PC-3 (cell line): ENCODE data around the gene GTF3C4. TPM values are rescaled to one million over a fixed set of nuclear protein-coding genes. Genes with fewer than 3 reads are reported as not detected.

ENCODE experiments used
- ATAC-seq: fragments of 200-7000 bp; cut with Tn5 transposase; 2 replicates; pipeline ENCODE4 v1.9.1; 2020; ENCODE audit warnings: mild to moderate bottlenecking, moderate library complexity
- BruUV-seq: library from RNA; stranded (reverse); fragments of 400-500 nt; replicated peaks from 2 replicates; lab custom pipeline; 2021; lab: Mats Ljungman, UMichigan
- CTCF ChIA-PET: fragments of 300-600 bp; sonication (Branson Sonifier 250); formaldehyde crosslinking; loops from one replicate; lab custom pipeline; 2022; ENCODE audit warnings: antibody characterized with exemption; lab: Charles Lee
- POLR2A ChIA-PET: fragments of 300-600 bp; sonication (Branson Sonifier 250); formaldehyde crosslinking; loops from one replicate; lab custom pipeline; 2022; ENCODE audit warnings: antibody characterized with exemption; ENCODE audit not compliant: unreplicated experiment; lab: Charles Lee
- DNase-seq: peaks from one replicate; pipeline ENCODE4 v3.0.0-alpha.2; 2015
- H2AFZ ChIP-seq: fragments of 300-600 bp; sonication (generic); 2 replicates; pipeline ENCODE4 v1.6.0; 2016; ENCODE audit warnings: antibody characterized with exemption, low read length
- H3F3A ChIP-seq: fragments of 300-600 bp; sonication (generic); one replicate; pipeline ENCODE4 v1.6.0; 2017; ENCODE audit warnings: antibody characterized with exemption, low read length, control low read depth, mild to moderate bottlenecking; ENCODE audit not compliant: unreplicated experiment
- H3K27ac ChIP-seq: fragments of 300-600 bp; sonication (generic); 2 replicates; pipeline ENCODE4 v1.5.1; 2016; ENCODE audit warnings: mild to moderate bottlenecking, low read length
- H3K27me3 ChIP-seq: fragments of 300-600 bp; sonication (generic); 2 replicates; pipeline ENCODE4 v1.6.1; 2016; ENCODE audit warnings: low read length, mixed read lengths
- H3K36me3 ChIP-seq: fragments of 300-600 bp; sonication (generic); 2 replicates; pipeline ENCODE4 v1.6.1; 2016; ENCODE audit warnings: low read depth, mixed run types, low read length, mixed read lengths
- H3K4me1 ChIP-seq: fragments of 300-600 bp; sonication (generic); 2 replicates; pipeline ENCODE4 v1.5.1; 2016; ENCODE audit warnings: low read length; ENCODE audit not compliant: insufficient read depth
- H3K4me2 ChIP-seq: fragments of 300-600 bp; sonication (generic); 2 replicates; pipeline ENCODE4 v1.6.0; 2016; ENCODE audit warnings: low read length
- H3K4me3 ChIP-seq: fragments of 300-600 bp; sonication (generic); 2 replicates; pipeline ENCODE4 v1.5.1; 2016; ENCODE audit warnings: mild to moderate bottlenecking, low read length, mixed read lengths
- H3K79me2 ChIP-seq: fragments of 300-600 bp; sonication (generic); 2 replicates; pipeline ENCODE4 v1.6.1; 2017; ENCODE audit warnings: low read length, mixed read lengths
- H3K9ac ChIP-seq: fragments of 300-600 bp; sonication (generic); 2 replicates; pipeline ENCODE4 v1.6.0; 2016; ENCODE audit warnings: mild to moderate bottlenecking, low read length
- H3K9me2 ChIP-seq: fragments of 300-600 bp; sonication (generic); replicated peaks from 2 replicates; pipeline ENCODE4 v1.6.1; 2016; ENCODE audit warnings: mixed run types, low read length, mixed read lengths
- H3K9me3 ChIP-seq: fragments of 300-600 bp; sonication (generic); 2 replicates; pipeline ENCODE4 v1.6.1; 2016; ENCODE audit warnings: low read length, mixed read lengths
- H4K20me1 ChIP-seq: fragments of 300-600 bp; sonication (generic); 2 replicates; pipeline ENCODE4 v1.6.1; 2016; ENCODE audit warnings: low read length, mixed read lengths
- EZH2 ChIP-seq: fragments of 300-600 bp; sonication (generic); IDR thresholded peaks from one replicate; pipeline ENCODE4 v1.6.1; 2017; ENCODE audit warnings: antibody characterized with exemption, mild to moderate bottlenecking, low read length; ENCODE audit not compliant: unreplicated experiment
- EZH2phosphoT487 ChIP-seq: fragments of 300-600 bp; sonication (generic); IDR thresholded peaks from 2 replicates; pipeline ENCODE4 v1.6.1; 2018; ENCODE audit warnings: mild to moderate bottlenecking, antibody characterized with exemption, low read length, borderline replicate concordance
- intact Hi-C: fragments of 100-400 bp; cut with micrococcal nuclease; formaldehyde crosslinking; loops from 2 replicates; pipeline ENCODE4 v1.9.0; 2023
- total RNA-seq: library from RNA; depleted of rRNA; stranded (reverse); fragments of >200 nt; gene quantifications from 2 replicates; pipeline ENCODE4 v1.2.3, GENCODE V29; 2014
- TF ChIP-seq, protein P1 (sequence below): fragments of 300-600 bp; sonication (generic); conservative IDR thresholded peaks from 2 replicates; pipeline ENCODE4 v1.5.1; 2017; ENCODE audit warnings: antibody characterized with exemption, low read depth, mild to moderate bottlenecking, low read length

The GTF3C4 gene
- total RNA-seq, 1 experiment from 2014 or later, result 9.8 TPM

DNA sequence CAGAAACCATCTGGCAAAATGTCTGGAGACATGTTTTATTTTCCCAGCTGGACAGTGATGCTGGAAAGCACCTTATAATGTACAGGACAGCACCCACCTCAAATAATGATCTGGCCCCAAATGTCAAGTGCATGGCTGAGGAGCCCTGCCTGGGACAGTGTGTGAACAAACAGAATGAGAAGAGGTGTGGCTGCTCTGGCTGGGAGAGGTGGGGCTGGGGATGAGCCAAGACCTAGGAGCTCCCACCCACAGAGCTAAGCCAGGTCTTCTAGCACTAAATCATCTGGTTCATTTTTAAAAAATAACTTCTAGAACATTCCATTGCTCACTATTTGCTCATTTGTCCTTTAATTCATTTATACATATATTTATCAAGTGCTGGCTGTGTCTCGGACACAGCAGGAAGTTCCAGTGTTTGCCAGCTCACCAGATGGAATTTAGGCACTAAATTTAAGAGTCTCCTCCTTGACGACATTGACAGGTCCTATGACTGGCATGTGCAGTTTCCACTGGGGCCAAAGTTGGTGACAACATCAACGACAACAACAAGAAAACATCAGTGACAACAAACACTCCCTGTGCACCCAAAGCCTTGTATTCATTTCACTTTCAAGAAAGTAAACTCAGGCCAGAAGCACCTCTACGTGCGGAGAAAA lies 59.1 kb downstream of the GTF3C4 start:
- Histone ChIP-seq H3K4me2 (no peak overlapping the region), H3K9ac (no peak overlapping the region), H2AFZ (no peak overlapping the region), H3K9me2 (no peaks in the 10 kb centered on the region), H3K4me3 (no peak overlapping the region), H4K20me1 (no peaks in the 10 kb centered on the region), H3K27ac (no peak overlapping the region), H3K27me3 (no peaks in the 10 kb centered on the region), H3K36me3 (no peaks in the 10 kb centered on the region), H3K9me3 (no peaks in the 10 kb centered on the region), H3K79me2 (no peaks in the 10 kb centered on the region), H3F3A (no peaks in the 10 kb centered on the region), H3K4me1 (no peaks in the 10 kb centered on the region)
- intact Hi-C loops, result no loop called here
- ChIA-PET CTCF (no interaction called here), POLR2A (no interaction called here)
- ATAC-seq (no peak), DNase-seq (no peak)
- BruUV-seq, result no TSS peak
- TF ChIP-seq, protein P1, sequence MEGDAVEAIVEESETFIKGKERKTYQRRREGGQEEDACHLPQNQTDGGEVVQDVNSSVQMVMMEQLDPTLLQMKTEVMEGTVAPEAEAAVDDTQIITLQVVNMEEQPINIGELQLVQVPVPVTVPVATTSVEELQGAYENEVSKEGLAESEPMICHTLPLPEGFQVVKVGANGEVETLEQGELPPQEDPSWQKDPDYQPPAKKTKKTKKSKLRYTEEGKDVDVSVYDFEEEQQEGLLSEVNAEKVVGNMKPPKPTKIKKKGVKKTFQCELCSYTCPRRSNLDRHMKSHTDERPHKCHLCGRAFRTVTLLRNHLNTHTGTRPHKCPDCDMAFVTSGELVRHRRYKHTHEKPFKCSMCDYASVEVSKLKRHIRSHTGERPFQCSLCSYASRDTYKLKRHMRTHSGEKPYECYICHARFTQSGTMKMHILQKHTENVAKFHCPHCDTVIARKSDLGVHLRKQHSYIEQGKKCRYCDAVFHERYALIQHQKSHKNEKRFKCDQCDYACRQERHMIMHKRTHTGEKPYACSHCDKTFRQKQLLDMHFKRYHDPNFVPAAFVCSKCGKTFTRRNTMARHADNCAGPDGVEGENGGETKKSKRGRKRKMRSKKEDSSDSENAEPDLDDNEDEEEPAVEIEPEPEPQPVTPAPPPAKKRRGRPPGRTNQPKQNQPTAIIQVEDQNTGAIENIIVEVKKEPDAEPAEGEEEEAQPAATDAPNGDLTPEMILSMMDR, result no peak
- TF ChIP-seq EZH2 (no peak), EZH2phosphoT487 (no peak)

DNA sequence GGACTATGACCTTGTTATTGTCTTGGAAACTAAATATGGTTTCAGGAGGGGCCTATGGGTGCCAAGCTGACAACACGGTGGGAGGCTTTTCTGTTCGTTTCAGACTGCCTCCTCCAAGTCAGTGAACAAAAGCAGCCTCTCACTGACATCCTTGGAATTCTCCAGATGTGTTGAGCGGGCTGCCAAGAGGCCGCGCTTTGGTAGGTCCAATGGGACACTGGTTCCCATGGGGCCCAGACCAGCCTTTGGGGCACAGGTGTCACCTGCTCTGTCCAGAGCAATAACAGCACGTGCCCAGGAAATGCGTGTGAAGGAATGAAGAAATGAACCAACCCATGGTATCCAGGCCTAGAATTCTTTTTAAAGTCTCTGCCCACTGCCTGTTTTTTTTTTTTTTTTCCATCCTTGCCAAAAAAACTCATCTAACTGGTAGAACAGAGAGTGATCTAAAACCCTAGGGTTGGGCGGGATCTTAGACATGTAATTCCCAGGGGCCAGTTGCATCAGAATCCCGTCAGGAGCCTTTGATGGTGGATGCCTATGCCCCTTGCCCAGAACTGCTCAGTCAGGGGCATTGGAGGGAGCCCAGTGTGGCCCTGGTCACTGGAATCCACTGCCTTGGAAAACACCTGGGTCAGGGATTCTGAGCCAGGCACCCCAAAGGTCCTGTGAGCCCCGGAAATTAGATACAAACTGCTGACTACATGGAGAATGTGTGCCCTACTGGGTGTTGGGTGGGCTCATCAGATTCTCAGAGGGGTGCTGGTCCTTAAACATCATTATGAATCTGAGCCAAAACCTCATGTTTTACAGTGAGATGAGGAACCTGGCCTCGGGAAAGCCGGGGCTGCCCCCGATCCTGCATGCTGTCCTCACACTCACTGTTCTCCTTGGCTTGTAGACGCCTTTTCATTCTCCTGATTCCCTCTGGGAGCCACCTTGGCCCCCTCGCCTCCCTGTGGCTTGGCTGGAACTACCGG lies 60.1 kb downstream of the GTF3C4 start:
- TF ChIP-seq, protein P1, result no peak
- TF ChIP-seq EZH2 (no peak), EZH2phosphoT487 (no peak)
- H3K9me2 ChIP-seq, result no peaks in the 10 kb centered on the region
- no peaks in the 10 kb centered on the region for H3K79me2 ChIP-seq
- no peaks in the 10 kb centered on the region for H3K27me3 ChIP-seq
- H3K4me3 ChIP-seq, result no peak overlapping the region
- no peaks in the 10 kb centered on the region for H3F3A ChIP-seq
- BruUV-seq, result no TSS peak
- DNase-seq (no peak), ATAC-seq (no peak)
- no peak overlapping the region for H3K27ac ChIP-seq
- H3K4me2 ChIP-seq, result no peak overlapping the region
- H3K9ac ChIP-seq, result no peak overlapping the region
- intact Hi-C loops, result no loop called here
- no peaks in the 10 kb centered on the region for H3K36me3 ChIP-seq
- POLR2A ChIA-PET, result no interaction called here
- no peaks in the 10 kb centered on the region for H3K9me3 ChIP-seq
- no peaks in the 10 kb centered on the region for H3K4me1 ChIP-seq
- H4K20me1 ChIP-seq, result no peaks in the 10 kb centered on the region
- no peak overlapping the region for H2AFZ ChIP-seq
- CTCF ChIA-PET, result no interaction called here

DNA sequence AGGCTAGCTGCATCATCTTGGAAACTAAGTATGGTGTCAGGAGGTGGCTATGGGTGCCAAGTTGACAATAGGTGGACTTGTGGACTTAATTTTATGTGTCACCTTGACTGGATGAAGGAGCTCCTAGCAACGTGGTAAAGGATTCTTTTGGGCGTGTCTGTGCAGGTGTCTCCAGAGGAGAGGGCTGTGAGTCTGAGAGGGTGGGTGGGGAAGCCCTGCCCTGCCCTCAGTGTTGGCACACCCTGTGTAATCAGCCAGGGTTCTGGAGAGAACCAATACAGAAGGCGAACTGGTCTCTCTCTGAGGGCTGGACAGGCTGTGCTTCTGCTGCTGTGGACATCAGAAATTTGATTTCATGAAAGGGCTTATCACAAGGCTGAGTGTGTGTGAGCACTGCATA lies 61.0 kb downstream of the GTF3C4 start:
- no peak for TF ChIP-seq EZH2phosphoT487
- TF ChIP-seq, protein P1, result no peak
- no peak for TF ChIP-seq EZH2
- no peak for DNase-seq
- ChIA-PET POLR2A (no interaction called here), CTCF (no interaction called here)
- Histone ChIP-seq H3K36me3 (no peaks in the 10 kb centered on the region), H3K27me3 (no peaks in the 10 kb centered on the region), H3K4me1 (no peaks in the 10 kb centered on the region), H3K27ac (no peak overlapping the region), H2AFZ (no peak overlapping the region), H3K79me2 (no peaks in the 10 kb centered on the region), H3K4me3 (no peak overlapping the region), H4K20me1 (no peaks in the 10 kb centered on the region), H3K9me2 (no peaks in the 10 kb centered on the region), H3K9ac (no peak overlapping the region), H3K4me2 (no peak overlapping the region), H3K9me3 (no peaks in the 10 kb centered on the region), H3F3A (no peaks in the 10 kb centered on the region)
- no TSS peak for BruUV-seq
- no peak for ATAC-seq
- intact Hi-C loops, result no loop called here
